IPS-18a (cell line): ENCODE measurements around the gene CMIP.
A peak's percentile ranks its signal among the peaks of the same experiment; 100 is the strongest.
"Not testable (repeated sequence)": the region's sequence is repeated elsewhere in the genome, so short reads cannot be mapped to it uniquely, and the experiment has no call there.

Experiments used
- H3K27ac ChIP-seq: one replicate; pipeline ENCODE4 v1.5.1; 2013; ENCODE audit warnings: low read length
- H3K27me3 ChIP-seq: one replicate; pipeline ENCODE4 v1.6.1; 2013; ENCODE audit warnings: mild to moderate bottlenecking, low read length; ENCODE audit not compliant: control insufficient read depth, insufficient read depth
- H3K36me3 ChIP-seq: one replicate; pipeline ENCODE4 v1.6.1; 2013; ENCODE audit warnings: low read depth, low read length; ENCODE audit not compliant: control insufficient read depth
- H3K4me1 ChIP-seq: one replicate; pipeline ENCODE4 v1.6.1; 2013; ENCODE audit warnings: low read depth, low read length; ENCODE audit not compliant: control insufficient read depth
- H3K4me3 ChIP-seq: one replicate; pipeline ENCODE4 v1.5.1; 2013; ENCODE audit warnings: low read length
- H3K9ac ChIP-seq: one replicate; pipeline ENCODE4 v1.6.1; 2013; ENCODE audit warnings: mild to moderate bottlenecking, low read length, moderate library complexity
- H3K9me3 ChIP-seq: one replicate; pipeline ENCODE4 v1.6.1; 2013; ENCODE audit warnings: low read depth, low read length; ENCODE audit not compliant: control insufficient read depth

The CMIP gene

GRCh38 chr16:81732699-81733098, 288.1 kb downstream of the CMIP start:
- H3K36me3 ChIP-seq = no peaks in the 10 kb centered on the region
- H3K4me3 ChIP-seq = no peak overlapping the region
- no peak overlapping the region for H3K9ac ChIP-seq
- no peak overlapping the region for H3K27ac ChIP-seq
- no peaks in the 10 kb centered on the region for H3K27me3 ChIP-seq
- peaks cover 4% of the 10 kb centered on the region for H3K4me1 ChIP-seq
- H3K9me3 ChIP-seq = no peaks in the 10 kb centered on the region

- Histone ChIP-seq H3K36me3 (no peaks in the 10 kb centered on the region), H3K9ac (no peak overlapping the region), H3K4me3 (no peak overlapping the region), H3K9me3 (no peaks in the 10 kb centered on the region), H3K4me1 (peaks cover 4% of the 10 kb centered on the region), H3K27me3 (no peaks in the 10 kb centered on the region), H3K27ac (no peak overlapping the region)
These were observed 288.7 kb downstream of the CMIP start for GRCh38 chr16:81733295-81733694.

- Histone ChIP-seq H3K4me1 (peaks cover 4% of the 10 kb centered on the region), H3K4me3 (no peak overlapping the region), H3K27ac (no peak overlapping the region), H3K9ac (no peak overlapping the region), H3K36me3 (no peaks in the 10 kb centered on the region), H3K27me3 (no peaks in the 10 kb centered on the region), H3K9me3 (no peaks in the 10 kb centered on the region)
These were observed 290.2 kb downstream of the CMIP start for GRCh38 chr16:81734632-81735434.

GRCh38 chr16:81737885-81738536, 293.4 kb downstream of the CMIP start:
- Histone ChIP-seq H3K4me1 (no peaks in the 10 kb centered on the region), H3K27me3 (no peaks in the 10 kb centered on the region), H3K9me3 (no peaks in the 10 kb centered on the region), H3K4me3 (no peak overlapping the region), H3K27ac (no peak overlapping the region), H3K36me3 (no peaks in the 10 kb centered on the region), H3K9ac (no peak overlapping the region)

- no peaks in the 10 kb centered on the region for H3K27me3 ChIP-seq
- no peaks in the 10 kb centered on the region for H3K9me3 ChIP-seq
- H3K27ac ChIP-seq = no peak overlapping the region
- no peaks in the 10 kb centered on the region for H3K36me3 ChIP-seq
- no peaks in the 10 kb centered on the region for H3K4me1 ChIP-seq
- no peak overlapping the region for H3K4me3 ChIP-seq
- no peak overlapping the region for H3K9ac ChIP-seq
These were observed 294.3 kb downstream of the CMIP start for GRCh38 chr16:81738783-81739496.

GRCh38 chr16:81739503-81739902, 294.9 kb downstream of the CMIP start:
- Histone ChIP-seq H3K27ac (no peak overlapping the region), H3K4me1 (no peaks in the 10 kb centered on the region), H3K27me3 (no peaks in the 10 kb centered on the region), H3K36me3 (no peaks in the 10 kb centered on the region), H3K9me3 (no peaks in the 10 kb centered on the region), H3K9ac (no peak overlapping the region), H3K4me3 (no peak overlapping the region)

GRCh38 chr16:81740169-81740568, 295.6 kb downstream of the CMIP start:
- Histone ChIP-seq H3K4me3 (no peak overlapping the region), H3K4me1 (no peaks in the 10 kb centered on the region), H3K36me3 (no peaks in the 10 kb centered on the region), H3K9ac (no peak overlapping the region), H3K9me3 (no peaks in the 10 kb centered on the region), H3K27me3 (no peaks in the 10 kb centered on the region), H3K27ac (no peak overlapping the region)

- H3K4me3 ChIP-seq, H3K4me1 ChIP-seq: not testable (repeated sequence)
These were observed 296.8 kb downstream of the CMIP start for GRCh38 chr16:81741430-81741770.

GRCh38 chr16:81744385-81744784, 299.8 kb downstream of the CMIP start:
- no peaks in the 10 kb centered on the region for H3K4me1 ChIP-seq
- H3K9me3 ChIP-seq = no peaks in the 10 kb centered on the region
- H3K4me3 ChIP-seq = no peak overlapping the region
- no peaks in the 10 kb centered on the region for H3K27me3 ChIP-seq
- no peak overlapping the region for H3K9ac ChIP-seq
- H3K36me3 ChIP-seq = no peaks in the 10 kb centered on the region
- no peak overlapping the region for H3K27ac ChIP-seq

More at GRCh38 chr16:81741430-81741770, 296.8 kb downstream of the CMIP start:
- H3K27ac ChIP-seq, H3K27me3 ChIP-seq, H3K9me3 ChIP-seq, H3K9ac ChIP-seq, H3K36me3 ChIP-seq: not testable (repeated sequence)

GRCh38 chr16:81744911-81745310, 300.3 kb downstream of the CMIP start:
- Histone ChIP-seq H3K9ac (no peak overlapping the region), H3K9me3 (no peaks in the 10 kb centered on the region), H3K4me3 (no peak overlapping the region), H3K27me3 (no peaks in the 10 kb centered on the region), H3K27ac (no peak overlapping the region), H3K4me1 (no peaks in the 10 kb centered on the region), H3K36me3 (no peaks in the 10 kb centered on the region)

GRCh38 chr16:81745704-81746558, 301.3 kb downstream of the CMIP start:
- Histone ChIP-seq H3K9me3 (no peaks in the 10 kb centered on the region), H3K27ac (no peak overlapping the region), H3K36me3 (no peaks in the 10 kb centered on the region), H3K27me3 (no peaks in the 10 kb centered on the region), H3K4me3 (peak overlapping the region; percentile 56), H3K4me1 (no peaks in the 10 kb centered on the region), H3K9ac (no peak overlapping the region)
